NCI-H2227 (cell line): Measurements from ENCODE around the gene CSMD2.

ENCODE experiments used
- DNase-seq: peaks from one replicate; lab custom pipeline; 2025; ENCODE audit not compliant: unreplicated experiment; lab: John Stamatoyannopoulos, UW

CSMD2 gene

DNA sequence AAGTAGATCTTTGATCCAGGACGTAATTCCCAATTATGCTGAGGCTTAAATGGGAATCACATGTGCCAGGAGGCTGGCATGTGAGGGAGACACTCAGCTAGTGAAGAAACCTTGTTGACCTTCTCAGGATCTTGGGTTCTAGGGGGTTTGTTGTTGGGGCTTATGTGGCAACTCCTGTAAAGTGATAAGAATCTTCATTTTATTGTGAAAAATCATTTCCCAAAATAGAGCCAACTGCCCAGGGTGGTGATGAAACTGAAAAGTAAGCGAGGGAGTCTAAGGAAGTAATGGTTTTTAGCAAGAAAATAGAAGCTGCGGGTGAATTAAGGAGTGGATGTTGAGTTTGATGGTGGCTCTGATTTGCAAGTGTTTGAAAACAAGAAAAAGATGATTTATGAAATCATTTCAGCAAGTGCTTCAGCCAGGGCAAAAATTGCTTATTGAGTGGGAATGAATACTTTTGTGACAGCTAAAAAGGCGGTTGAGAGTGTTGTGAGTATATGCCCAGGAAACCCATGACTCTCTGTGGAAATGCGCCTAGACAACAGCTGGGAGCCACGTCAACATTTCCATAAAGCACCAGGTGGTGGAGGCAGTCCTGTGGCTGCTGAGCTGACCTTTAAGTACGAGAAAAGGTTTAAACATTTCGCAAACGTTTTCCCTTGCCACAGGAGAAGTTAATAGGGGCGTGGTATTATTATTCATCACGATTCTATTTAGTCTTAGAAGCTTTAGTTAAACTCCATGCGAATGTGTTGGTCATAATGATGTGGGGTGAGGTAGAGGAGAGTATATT, 198.5 kb downstream of the CSMD2 start:
- DNase-seq: no peak

DNA sequence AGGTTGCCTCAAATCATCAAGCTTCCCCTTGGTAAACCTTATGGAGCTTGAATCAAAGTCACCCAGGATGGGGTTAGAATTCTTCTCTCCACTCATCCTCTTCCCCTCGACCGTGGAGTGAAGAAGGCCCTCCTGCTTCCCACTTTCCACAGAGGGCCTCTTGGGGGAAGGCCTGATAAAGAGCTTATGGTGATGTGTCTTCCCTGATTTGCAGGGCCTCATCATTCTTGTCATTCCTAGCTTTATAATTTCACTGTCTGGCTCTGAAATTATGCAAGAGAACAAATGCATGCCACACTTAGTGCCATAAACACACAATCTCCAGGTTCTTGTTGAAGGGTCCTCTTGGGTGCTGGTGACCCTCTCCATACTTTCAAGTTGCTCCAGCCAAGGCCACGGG, 199.9 kb downstream of the CSMD2 start:
- no peak for DNase-seq

- DNase-seq: no peak
Observed at GRCh38 chr1:33962061-33962460, 203.0 kb downstream of the CSMD2 start.

DNA sequence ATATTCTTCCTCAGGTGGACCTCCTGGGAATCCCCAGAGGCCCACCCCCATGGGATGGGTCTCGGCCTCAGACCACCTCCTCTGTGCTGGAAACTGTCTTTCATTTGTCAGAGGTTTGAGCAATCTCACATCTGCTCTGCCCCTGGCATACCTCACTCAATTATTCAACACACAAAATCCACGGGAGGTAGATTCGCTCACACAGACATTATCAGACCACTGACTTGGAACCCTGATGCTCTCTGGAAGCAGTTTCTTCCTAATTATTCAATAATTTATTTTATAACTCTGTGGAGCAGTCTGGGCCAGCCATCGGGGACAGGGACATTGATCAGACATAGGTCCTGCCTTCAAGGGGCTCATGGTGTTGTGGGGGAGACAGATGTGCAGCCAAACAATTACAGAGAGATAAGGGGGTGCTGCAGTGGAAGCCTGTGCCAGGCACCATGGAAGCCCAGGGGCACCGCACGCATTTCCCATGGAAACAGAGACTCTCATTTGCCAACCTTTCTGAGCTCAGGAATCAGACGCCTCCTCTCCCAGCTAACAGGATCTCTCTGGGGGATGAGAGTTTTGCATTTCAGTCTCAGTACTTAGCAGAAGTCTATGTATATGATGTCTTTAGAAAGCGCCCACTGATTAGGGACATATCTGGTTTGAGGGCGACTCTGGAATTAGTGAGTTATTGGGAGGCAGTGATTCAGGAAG, 204.7 kb downstream of the CSMD2 start:
- no peak for DNase-seq

- DNase-seq: peak; percentile 91
Observed at GRCh38 chr1:33957854-33958253, 207.2 kb downstream of the CSMD2 start.

DNA sequence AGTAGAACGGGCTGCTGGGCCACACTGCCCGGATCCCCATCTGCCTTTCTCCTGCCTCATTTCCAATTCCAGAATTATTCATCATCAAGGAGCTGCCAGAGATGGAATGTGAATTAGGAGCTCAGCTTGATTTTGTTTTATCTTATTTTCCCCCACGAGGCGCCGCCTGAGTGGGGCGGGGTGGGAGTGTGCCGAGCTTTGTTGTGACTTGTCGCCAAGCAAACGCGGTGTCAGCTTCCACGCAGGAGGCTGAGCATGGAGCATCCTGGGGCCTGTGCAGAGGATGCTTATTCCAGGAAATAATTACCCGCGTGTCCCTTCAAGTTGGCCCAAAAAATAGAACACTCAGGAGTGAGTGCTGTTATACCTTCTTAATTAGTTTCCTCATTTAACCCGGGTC, 209.9 kb downstream of the CSMD2 start:
- no peak for DNase-seq

GRCh38 chr1:33949570-33949969, 215.5 kb downstream of the CSMD2 start:
- DNase-seq: no peak

DNA sequence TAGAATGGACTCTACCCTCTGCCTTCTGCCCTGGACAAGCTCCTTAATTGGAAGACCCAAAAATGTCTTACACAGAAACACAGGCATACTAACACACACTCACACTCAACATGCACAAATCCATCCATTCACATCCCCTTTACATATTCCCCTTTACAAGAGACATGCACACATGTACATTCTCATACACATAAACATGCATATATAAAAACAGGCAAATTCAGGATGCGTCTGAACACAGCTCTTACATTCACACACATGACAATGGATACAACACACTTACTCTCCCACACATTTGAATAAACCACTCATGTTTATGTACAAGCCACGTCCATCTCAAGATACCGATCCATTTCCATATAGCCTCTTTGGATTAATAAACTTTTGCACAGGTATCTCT, 216.7 kb downstream of the CSMD2 start:
- DNase-seq: no peak

DNA sequence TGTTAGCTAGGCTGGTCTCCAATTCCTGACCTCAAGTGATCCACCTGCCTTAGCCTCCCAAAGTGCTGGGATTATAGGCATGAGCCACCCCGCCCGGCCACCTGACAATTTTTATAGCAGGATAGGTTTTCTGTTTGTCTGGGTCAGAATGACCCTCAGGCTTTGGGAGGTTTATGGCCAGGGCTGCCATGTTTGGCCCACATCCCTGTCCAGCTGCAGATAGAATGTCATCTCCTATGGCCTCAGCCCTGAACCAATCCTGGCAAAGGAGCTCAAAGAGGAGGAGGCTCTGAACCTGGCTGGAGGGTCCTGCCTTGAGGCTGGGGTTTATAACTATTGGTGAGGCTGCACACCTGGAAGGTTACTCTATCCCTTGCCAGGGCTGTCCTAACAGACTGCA, 218.2 kb downstream of the CSMD2 start:
- DNase-seq: no peak

- no peak for DNase-seq
Observed at GRCh38 chr1:33944846-33945245, 220.2 kb downstream of the CSMD2 start.

DNA sequence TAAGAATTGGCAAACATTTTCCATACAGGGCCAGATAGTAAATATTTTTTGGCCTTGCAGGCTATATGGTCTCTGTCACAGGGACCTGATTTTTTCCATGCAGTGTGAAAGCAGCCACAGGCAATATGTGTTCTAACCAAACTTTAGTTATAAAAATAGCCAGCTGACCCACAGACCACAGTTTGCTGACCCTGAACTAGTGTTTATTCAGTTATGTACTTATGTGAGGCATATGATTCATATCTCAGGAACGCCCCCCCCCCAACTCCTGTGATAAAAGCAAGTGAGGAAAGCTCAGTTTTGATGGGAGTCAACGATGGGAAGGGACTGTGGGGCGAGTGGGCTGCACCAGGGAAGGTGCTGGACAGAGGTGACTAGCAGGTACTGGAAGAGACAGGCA, 221.1 kb downstream of the CSMD2 start:
- no peak for DNase-seq

GRCh38 chr1:33932871-33933270, 232.2 kb downstream of the CSMD2 start:
- no peak for DNase-seq

GRCh38 chr1:33931111-33931475, 233.9 kb downstream of the CSMD2 start:
- no peak for DNase-seq

GRCh38 chr1:33930346-33931110, 234.5 kb downstream of the CSMD2 start:
- no peak for DNase-seq

GRCh38 chr1:33928251-33928650, 236.8 kb downstream of the CSMD2 start:
- DNase-seq: no peak

DNA sequence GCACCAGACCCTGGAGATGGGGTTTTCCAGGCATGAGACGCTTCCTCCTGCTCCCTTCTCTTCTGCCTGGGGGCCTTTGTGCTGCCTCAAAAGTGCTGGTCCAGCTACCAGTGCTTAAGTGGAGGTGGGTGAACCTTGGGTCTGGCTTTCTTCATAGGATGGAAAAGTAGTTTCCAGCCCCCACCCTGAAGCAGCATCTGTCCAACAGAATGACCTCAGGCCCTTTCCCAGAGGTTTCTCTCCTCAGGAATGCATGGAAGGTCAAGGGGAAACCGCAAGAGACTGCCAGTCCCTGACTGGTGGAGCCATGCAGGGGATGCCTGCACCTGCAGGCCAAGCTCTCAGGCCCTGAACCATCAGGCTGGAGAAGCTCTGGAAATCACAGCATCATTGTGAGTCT, 237.3 kb downstream of the CSMD2 start:
- no peak for DNase-seq

- no peak for DNase-seq
Observed at GRCh38 chr1:33925586-33925985, 239.4 kb downstream of the CSMD2 start.

- DNase-seq: no peak
Observed at GRCh38 chr1:33921281-33921680, 243.7 kb downstream of the CSMD2 start.

DNA sequence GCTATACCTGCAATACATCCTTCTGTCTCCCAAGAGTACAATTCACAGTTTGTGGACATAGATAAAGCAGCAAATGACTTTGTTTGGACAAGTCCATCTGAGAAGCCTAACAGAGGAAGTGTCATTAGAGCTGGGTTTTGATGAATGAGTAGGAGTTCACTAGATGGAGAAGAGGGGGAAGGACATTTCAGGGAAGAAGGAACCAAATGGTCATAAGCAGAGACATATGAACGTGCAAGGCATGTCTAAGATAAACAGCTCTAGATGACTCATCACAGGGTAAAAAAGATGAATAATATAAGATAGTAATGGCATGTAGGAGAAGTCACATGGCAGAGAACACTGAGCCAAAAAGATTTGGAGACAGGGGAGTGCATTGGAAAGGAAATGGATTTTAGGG, 246.7 kb downstream of the CSMD2 start:
- no peak for DNase-seq

DNA sequence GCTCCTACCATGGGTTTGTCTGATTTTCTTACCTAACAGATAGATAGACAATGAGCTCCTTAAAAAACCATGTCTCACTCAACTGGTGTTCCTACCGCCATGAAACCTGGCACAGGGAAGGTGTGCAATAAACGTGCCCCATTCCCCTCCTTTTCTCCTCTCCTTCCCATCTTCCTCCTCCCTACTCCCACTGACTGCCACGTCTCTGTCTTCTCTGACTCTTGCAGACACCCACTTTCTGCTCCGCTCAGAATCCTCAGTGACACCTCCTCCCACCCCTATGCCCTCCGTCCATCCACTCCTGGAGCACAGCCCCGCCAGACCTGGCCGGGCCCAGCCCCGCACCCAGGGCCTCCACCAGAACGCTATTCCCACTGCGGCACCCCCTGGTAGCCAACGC, 248.2 kb downstream of the CSMD2 start:
- no peak for DNase-seq

GRCh38 chr1:33914531-33914930, 250.5 kb downstream of the CSMD2 start:
- no peak for DNase-seq
